Testis (tissue), 2 donors: Measurements from ENCODE around the gene PBX4.

ENCODE experiments used
- POLR2A ChIP-seq: fragments of 450-650 bp; IDR thresholded peaks from one replicate; pipeline ENCODE4 v1.6.1; 2017; ENCODE audit warnings: antibody characterized with exemption, mild to moderate bottlenecking, moderate library complexity
- TF ChIP-seq, protein P1 (sequence below), 3 experiments: fragments of 450-650 bp in 2 of 3; fragments of 200-600 bp in 1 of 3; sonication (generic) in 1 of 3; IDR thresholded peaks; one replicate each; pipeline ENCODE4 v1.5.1; 2016 to 2019; ENCODE audit warnings: antibody characterized with exemption in 3 of 3, mild to moderate bottlenecking in 2 of 3, moderate library complexity in 1 of 3

DNA sequence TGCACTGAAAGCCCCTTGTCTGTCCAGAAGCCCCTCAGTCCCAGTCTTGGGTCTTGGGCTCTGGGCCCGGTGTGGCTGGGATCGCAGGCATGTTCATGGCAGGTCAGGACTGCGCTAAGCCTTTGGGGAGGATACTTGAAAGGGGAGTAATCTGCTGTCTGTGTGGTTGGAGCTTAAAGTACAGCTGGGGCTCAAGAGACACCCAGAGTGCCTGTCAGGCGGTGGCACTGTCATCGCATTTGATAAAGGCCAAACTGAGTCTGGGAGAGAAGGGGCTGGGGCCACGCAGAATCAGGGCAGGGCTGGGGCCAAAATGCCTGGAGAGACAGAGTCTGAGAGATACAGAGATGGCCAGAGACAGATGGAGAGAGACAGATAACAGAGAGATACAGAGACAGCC lies 84.6 kb downstream of the PBX4 start:
- TF ChIP-seq, protein P1, sequence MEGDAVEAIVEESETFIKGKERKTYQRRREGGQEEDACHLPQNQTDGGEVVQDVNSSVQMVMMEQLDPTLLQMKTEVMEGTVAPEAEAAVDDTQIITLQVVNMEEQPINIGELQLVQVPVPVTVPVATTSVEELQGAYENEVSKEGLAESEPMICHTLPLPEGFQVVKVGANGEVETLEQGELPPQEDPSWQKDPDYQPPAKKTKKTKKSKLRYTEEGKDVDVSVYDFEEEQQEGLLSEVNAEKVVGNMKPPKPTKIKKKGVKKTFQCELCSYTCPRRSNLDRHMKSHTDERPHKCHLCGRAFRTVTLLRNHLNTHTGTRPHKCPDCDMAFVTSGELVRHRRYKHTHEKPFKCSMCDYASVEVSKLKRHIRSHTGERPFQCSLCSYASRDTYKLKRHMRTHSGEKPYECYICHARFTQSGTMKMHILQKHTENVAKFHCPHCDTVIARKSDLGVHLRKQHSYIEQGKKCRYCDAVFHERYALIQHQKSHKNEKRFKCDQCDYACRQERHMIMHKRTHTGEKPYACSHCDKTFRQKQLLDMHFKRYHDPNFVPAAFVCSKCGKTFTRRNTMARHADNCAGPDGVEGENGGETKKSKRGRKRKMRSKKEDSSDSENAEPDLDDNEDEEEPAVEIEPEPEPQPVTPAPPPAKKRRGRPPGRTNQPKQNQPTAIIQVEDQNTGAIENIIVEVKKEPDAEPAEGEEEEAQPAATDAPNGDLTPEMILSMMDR (IDR thresholded peaks at IDR 0.05) = no peak
- no peak for TF ChIP-seq POLR2A
